ENCODE results near the gene NR1H2. TPM values are rescaled to one million over a fixed set of nuclear protein-coding genes. Genes with fewer than 3 reads are reported as not detected.
A peak's percentile ranks its signal among the peaks of the same experiment; 100 is the strongest.
"Not testable (repeated sequence)": the region's sequence is repeated elsewhere in the genome, so short reads cannot be mapped to it uniquely, and the experiment has no call there.

NR1H2 gene
- total and polyA plus RNA-seq, 3 donors from 2014 or later = 68.0 to 96.6 (median 93.8) TPM

GRCh38 chr19:50328873-50329145, 47.4 kb upstream of the NR1H2 start:
- TF ChIP-seq CTCF (IDR thresholded peaks at IDR 0.05) = no peak
- no peak for TF ChIP-seq POLR2A (IDR thresholded peaks at IDR 0.05)
- DNase-seq = no peak
- Histone ChIP-seq H3K27me3 (no peaks in the 10 kb centered on the region), H3K4me3 (no peak overlapping the region), H3K36me3 (ENCODE audit: low read depth, missing control alignments) (no peaks in the 10 kb centered on the region), H3K27ac (no peak overlapping the region), H3K4me1 (peaks cover 20% of the 10 kb centered on the region), H3K9me3 (no peaks in the 10 kb centered on the region)
- intact Hi-C loops (cut with DNase I; ENCODE audit: low total_unique reads) = no loop called here
- WGBS, 2 donors = 0 to 4% methylated on average over 4 to 5 of the region's 40 CpGs

GRCh38 chr19:50329146-50329925, 46.9 kb upstream of the NR1H2 start, which contains the start of gene KCNC3:
Gene KCNC3, minus strand, starts transcription at chr19:50329377. Its CDS starts 295 bp downstream, at chr19:50329082.
- Histone ChIP-seq H3K4me1 (peaks cover 24% of the 10 kb centered on the region), H3K9me3 (no peaks in the 10 kb centered on the region), H3K27ac (peak within 1 kb of the TSS; percentile 64 to 74), H3K27me3 (no peaks in the 10 kb centered on the region), H3K4me3 (peak within 1 kb of the TSS; percentile 39 to 41), H3K36me3 (ENCODE audit: low read depth, missing control alignments) (no peaks in the 10 kb centered on the region)
- TF ChIP-seq CTCF (IDR thresholded peaks at IDR 0.05) (no peak), POLR2A (IDR thresholded peaks at IDR 0.05) (no peak)
- intact Hi-C loops (cut with DNase I; ENCODE audit: low total_unique reads) = no loop called here
- peak; percentile 100 for DNase-seq
- WGBS, 2 donors = 1 to 2% methylated on average over 42 to 43 of the region's 43 CpGs

- intact Hi-C loops (cut with DNase I; ENCODE audit: low total_unique reads); DNase-seq; H3K27me3 ChIP-seq; H3K9me3 ChIP-seq; H3K36me3 ChIP-seq (ENCODE audit: low read depth, missing control alignments): not testable (repeated sequence)
- Histone ChIP-seq H3K4me1 (peaks cover 24% of the 10 kb centered on the region), H3K27ac (peak overlapping the region; percentile 64 to 74), H3K4me3 (peak overlapping the region in 1 of 2 donors; percentile 26)
- WGBS, 2 donors = 10 to 12% methylated on average over 18 of the region's 18 CpGs
Measured at GRCh38 chr19:50329926-50330294, 46.3 kb upstream of the NR1H2 start.

- Histone ChIP-seq H3K27me3 (no peaks in the 10 kb centered on the region), H3K27ac (peak overlapping the region in 1 of 2 donors; percentile 64), H3K4me1 (peaks cover 24% of the 10 kb centered on the region), H3K4me3 (peak overlapping the region; percentile 32 to 35), H3K9me3 (no peaks in the 10 kb centered on the region), H3K36me3 (ENCODE audit: low read depth, missing control alignments) (no peaks in the 10 kb centered on the region)
- 2% methylated on average over 32 to 46 of the region's 48 CpGs for WGBS, 2 donors
- no peak for TF ChIP-seq POLR2A (IDR thresholded peaks at IDR 0.05)
- no peak for TF ChIP-seq CTCF (IDR thresholded peaks at IDR 0.05)
- peak; percentile 88 for DNase-seq
- intact Hi-C loops (cut with DNase I; ENCODE audit: low total_unique reads) = no loop called here
Measured at GRCh38 chr19:50330365-50331078, 45.7 kb upstream of the NR1H2 start.

- H3K9me3 ChIP-seq = no peaks in the 10 kb centered on the region
- peak overlapping the region in 1 of 2 donors; percentile 53 for H3K27ac ChIP-seq
- no peak for DNase-seq
- H3K36me3 ChIP-seq (ENCODE audit: low read depth, missing control alignments) = no peaks in the 10 kb centered on the region
- no peak for TF ChIP-seq POLR2A (IDR thresholded peaks at IDR 0.05)
- no peak for TF ChIP-seq CTCF (IDR thresholded peaks at IDR 0.05)
- H3K4me1 ChIP-seq = peaks cover 16% of the 10 kb centered on the region
- H3K27me3 ChIP-seq = no peaks in the 10 kb centered on the region
- peak overlapping the region; percentile 32 to 35 for H3K4me3 ChIP-seq
- intact Hi-C loops (cut with DNase I; ENCODE audit: low total_unique reads) = no loop called here
- 9 to 14% methylated on average over 10 of the region's 10 CpGs for WGBS, 2 donors
Measured at GRCh38 chr19:50331221-50331993, 44.9 kb upstream of the NR1H2 start.
